Right atrium auricular region (tissue), 2 donors: ENCODE measurements around the gene RPL31. TPM values are rescaled to one million over a fixed set of nuclear protein-coding genes. Genes with fewer than 3 reads are reported as not detected.

Experiments used
- DNase-seq: peaks from one replicate; pipeline ENCODE4 v3.0.0-alpha.2; 2019; ENCODE audit warnings: low spot score
- H3K27ac ChIP-seq, 2 donors: fragments of 200-600 bp; sonication (generic); 1 replicate in 1 of 2; 2 replicates in 1 of 2; pipeline ENCODE4 v1.5.1; 2016 to 2019
- H3K27me3 ChIP-seq, 2 donors: fragments of 200-600 bp; sonication (generic); one replicate each; pipeline versions ENCODE4 v1.5.1 to v1.6.0; 2017 to 2019
- H3K36me3 ChIP-seq: fragments of 200-600 bp; sonication (generic); one replicate; pipeline ENCODE4 v1.5.1; 2016
- H3K4me1 ChIP-seq, 2 donors: fragments of 200-600 bp; sonication (generic); one replicate each; pipeline versions ENCODE4 v1.5.1 to v1.6.0; 2017 to 2019
- H3K4me3 ChIP-seq, 2 donors: fragments of 200-600 bp; sonication (generic); 1 replicate in 1 of 2; 2 replicates in 1 of 2; pipeline ENCODE4 v1.5.1; 2017 to 2019; ENCODE audit warnings: mild to moderate bottlenecking in 1 of 2, moderate library complexity in 1 of 2
- H3K9me3 ChIP-seq, 2 donors: fragments of 200-600 bp; sonication (generic); one replicate each; pipeline ENCODE4 v1.5.1; 2019
- total RNA-seq, 2 donors: library from RNA; depleted of rRNA; stranded (reverse); fragments of >200 nt; gene quantifications; one replicate each; pipeline ENCODE4 v1.1.0, GENCODE V29; 2016
- TF ChIP-seq, protein P1 (sequence below), 2 donors: fragments of 200-600 bp; sonication (generic); IDR thresholded peaks; one replicate each; pipeline ENCODE4 v1.5.1; 2019; ENCODE audit warnings: antibody characterized with exemption in 2 of 2

Gene RPL31
- total RNA-seq, 2 donors from 2014 or later, result 437 to 813 TPM

DNA sequence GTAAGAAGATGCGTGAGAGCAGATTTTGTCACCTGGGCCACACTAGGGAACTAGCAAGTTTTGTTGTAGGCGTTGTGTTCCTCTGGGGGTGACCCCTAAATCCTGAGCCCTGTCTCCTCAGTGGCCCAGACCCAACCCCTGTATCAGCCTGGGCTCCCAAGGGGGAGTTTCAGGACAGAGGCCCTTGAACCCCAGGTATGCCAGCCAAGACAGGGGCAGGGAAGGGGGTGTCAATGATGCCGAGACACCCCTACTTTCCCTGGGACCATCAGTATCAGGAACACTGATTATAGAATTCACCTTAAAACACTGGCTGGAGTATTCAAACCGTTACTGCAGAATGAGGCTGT, 39.1 kb upstream of the RPL31 start:
- Histone ChIP-seq H3K4me3 (no peak overlapping the region), H3K27me3 (no peaks in the 10 kb centered on the region), H3K27ac (no peak overlapping the region), H3K9me3 (no peaks in the 10 kb centered on the region), H3K36me3 (no peaks in the 10 kb centered on the region), H3K4me1 (peaks cover 0 to 20% of the 10 kb centered on the region in 2 donors)
- DNase-seq, result no peak
- TF ChIP-seq, protein P1, sequence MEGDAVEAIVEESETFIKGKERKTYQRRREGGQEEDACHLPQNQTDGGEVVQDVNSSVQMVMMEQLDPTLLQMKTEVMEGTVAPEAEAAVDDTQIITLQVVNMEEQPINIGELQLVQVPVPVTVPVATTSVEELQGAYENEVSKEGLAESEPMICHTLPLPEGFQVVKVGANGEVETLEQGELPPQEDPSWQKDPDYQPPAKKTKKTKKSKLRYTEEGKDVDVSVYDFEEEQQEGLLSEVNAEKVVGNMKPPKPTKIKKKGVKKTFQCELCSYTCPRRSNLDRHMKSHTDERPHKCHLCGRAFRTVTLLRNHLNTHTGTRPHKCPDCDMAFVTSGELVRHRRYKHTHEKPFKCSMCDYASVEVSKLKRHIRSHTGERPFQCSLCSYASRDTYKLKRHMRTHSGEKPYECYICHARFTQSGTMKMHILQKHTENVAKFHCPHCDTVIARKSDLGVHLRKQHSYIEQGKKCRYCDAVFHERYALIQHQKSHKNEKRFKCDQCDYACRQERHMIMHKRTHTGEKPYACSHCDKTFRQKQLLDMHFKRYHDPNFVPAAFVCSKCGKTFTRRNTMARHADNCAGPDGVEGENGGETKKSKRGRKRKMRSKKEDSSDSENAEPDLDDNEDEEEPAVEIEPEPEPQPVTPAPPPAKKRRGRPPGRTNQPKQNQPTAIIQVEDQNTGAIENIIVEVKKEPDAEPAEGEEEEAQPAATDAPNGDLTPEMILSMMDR (IDR thresholded peaks at IDR 0.05), result no peak

DNA sequence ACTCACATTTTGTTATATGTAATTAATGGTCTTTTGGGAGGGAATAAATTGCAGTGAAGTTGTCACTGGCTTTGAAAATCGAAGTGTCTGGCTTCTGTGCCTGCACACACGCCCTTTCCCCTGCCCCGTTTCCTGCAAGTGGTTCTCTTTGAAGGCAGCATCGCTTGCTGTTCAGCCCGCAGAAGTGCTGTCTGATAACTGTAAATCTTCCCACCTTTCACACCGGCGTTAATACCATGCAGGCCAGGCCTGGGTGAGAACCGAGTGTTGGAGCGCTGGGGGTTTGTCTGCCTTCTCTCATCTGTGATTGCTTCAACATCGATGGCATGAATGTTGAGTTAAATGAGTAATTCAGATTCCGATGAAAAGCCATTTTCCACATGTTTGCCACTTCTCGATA, 37.9 kb upstream of the RPL31 start:
- peaks cover 10% of the 10 kb centered on the region for H3K36me3 ChIP-seq
- TF ChIP-seq, protein P1 (IDR thresholded peaks at IDR 0.05), result no peak
- H3K4me1 ChIP-seq, result peaks cover 0 to 12% of the 10 kb centered on the region in 2 donors
- H3K27me3 ChIP-seq, result no peaks in the 10 kb centered on the region
- H3K27ac ChIP-seq, result no peak overlapping the region
- no peaks in the 10 kb centered on the region for H3K9me3 ChIP-seq
- no peak overlapping the region for H3K4me3 ChIP-seq
- DNase-seq, result no peak

DNA sequence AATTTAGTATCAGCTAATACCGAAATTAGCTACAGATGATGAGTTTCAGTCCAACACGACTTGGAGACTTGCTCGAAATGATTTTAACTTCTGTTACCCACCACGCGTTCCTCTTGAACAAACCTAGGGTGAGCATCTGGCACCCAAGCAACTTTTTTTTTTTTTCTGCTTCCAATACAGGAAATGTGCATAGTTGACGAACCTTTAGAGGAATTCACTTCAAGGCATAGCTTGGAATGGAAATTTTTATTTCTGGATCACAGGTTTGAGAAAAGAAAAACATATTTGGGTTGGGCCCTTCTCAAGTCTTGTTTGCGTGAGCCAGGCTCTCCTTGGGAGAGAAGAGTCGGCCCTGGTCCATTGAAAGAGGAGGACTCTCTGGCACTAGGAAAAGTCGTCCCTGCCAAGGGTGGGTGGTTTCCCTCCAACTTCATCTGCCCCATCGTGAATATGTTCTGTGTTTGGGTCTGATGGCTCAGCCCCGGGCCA, 37.4 kb upstream of the RPL31 start:
- no peak overlapping the region for H3K27ac ChIP-seq
- TF ChIP-seq, protein P1 (IDR thresholded peaks at IDR 0.05), result no peak
- no peaks in the 10 kb centered on the region for H3K27me3 ChIP-seq
- no peaks in the 10 kb centered on the region for H3K9me3 ChIP-seq
- peaks cover 0 to 8% of the 10 kb centered on the region in 2 donors for H3K4me1 ChIP-seq
- no peak overlapping the region for H3K4me3 ChIP-seq
- no peak for DNase-seq
- H3K36me3 ChIP-seq, result peaks cover 15% of the 10 kb centered on the region

DNA sequence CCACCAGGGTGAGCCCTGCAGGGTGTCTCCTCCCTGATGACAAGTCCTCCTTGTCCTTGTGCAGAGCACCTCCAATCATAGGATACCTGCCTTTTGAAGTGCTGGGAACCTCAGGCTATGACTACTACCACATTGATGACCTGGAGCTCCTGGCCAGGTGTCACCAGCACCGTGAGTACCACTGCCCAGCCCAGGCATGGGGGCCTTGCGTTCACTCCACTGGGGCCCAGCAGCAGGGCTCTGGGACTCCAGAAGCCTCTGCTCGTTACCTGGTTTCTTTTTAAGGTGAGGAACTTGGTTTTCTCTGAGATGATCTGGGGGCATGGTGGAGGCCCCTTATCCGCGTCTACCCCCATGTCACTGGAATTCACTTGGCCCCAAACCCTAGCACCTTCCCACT, 36.5 kb upstream of the RPL31 start:
- no peaks in the 10 kb centered on the region for H3K27me3 ChIP-seq
- peaks cover 20% of the 10 kb centered on the region for H3K36me3 ChIP-seq
- H3K4me3 ChIP-seq, result no peak overlapping the region
- no peak for DNase-seq
- no peak overlapping the region for H3K27ac ChIP-seq
- H3K9me3 ChIP-seq, result no peaks in the 10 kb centered on the region
- H3K4me1 ChIP-seq, result peaks cover 0 to 8% of the 10 kb centered on the region in 2 donors
- TF ChIP-seq, protein P1 (IDR thresholded peaks at IDR 0.05), result no peak

DNA sequence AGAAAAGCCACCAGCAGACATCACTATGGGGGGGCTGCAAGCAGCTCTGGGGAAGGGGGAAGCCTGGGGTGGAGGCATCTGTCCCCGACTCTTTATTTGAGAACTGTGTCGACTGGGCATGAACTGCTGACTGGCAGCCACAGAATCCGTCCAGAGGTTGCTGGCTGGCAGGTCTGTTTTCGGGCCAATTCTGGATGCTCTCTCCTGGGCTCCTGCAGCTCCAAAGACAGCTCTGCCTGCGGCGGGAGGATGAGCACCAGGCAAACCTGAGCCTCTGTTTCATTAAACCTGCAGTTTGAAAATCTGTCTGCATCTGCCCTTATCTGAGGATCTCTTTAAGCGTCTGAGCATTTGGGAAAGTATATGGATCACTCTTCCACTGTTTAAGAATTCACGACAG, 34.4 kb upstream of the RPL31 start:
- TF ChIP-seq, protein P1 (IDR thresholded peaks at IDR 0.05), result no peak
- peaks cover 37% of the 10 kb centered on the region for H3K36me3 ChIP-seq

More for the DNA sequence above, 34.4 kb upstream of the RPL31 start:
- Histone ChIP-seq H3K27ac (no peak overlapping the region), H3K4me3 (no peak overlapping the region), H3K9me3 (no peaks in the 10 kb centered on the region), H3K4me1 (peaks cover 0 to 8% of the 10 kb centered on the region in 2 donors), H3K27me3 (no peaks in the 10 kb centered on the region)
- no peak for DNase-seq
